ENCODE results near the gene OSBPL6.
"Not testable (repeated sequence)": the region's sequence is repeated elsewhere in the genome, so short reads cannot be mapped to it uniquely, and the experiment has no call there.

The OSBPL6 gene

GRCh38 chr2:178315078-178315477 is 120.8 kb downstream of the OSBPL6 start:
- no peak for DNase-seq (ENCODE audit: low read depth)
- no peak for TF ChIP-seq CTCF (IDR thresholded peaks at IDR 0.05; ENCODE audit: insufficient read depth, low read depth, low read length, missing control alignments)

GRCh38 chr2:178315488-178315948 is 121.2 kb downstream of the OSBPL6 start:
- no peak for DNase-seq (ENCODE audit: low read depth)
- no peak for TF ChIP-seq CTCF (IDR thresholded peaks at IDR 0.05; ENCODE audit: insufficient read depth, low read depth, low read length, missing control alignments)
- no peak overlapping the region for H3K4me3 ChIP-seq (ENCODE audit: low read depth, low read length)

More at GRCh38 chr2:178315078-178315477, 120.8 kb downstream of the OSBPL6 start:
- H3K4me3 ChIP-seq (ENCODE audit: low read depth, low read length): no peak overlapping the region

- no peak for TF ChIP-seq CTCF (IDR thresholded peaks at IDR 0.05; ENCODE audit: insufficient read depth, low read depth, low read length, missing control alignments)
Observed at GRCh38 chr2:178317811-178318210, 123.5 kb downstream of the OSBPL6 start.

GRCh38 chr2:178320011-178320585 is 125.8 kb downstream of the OSBPL6 start:
- DNase-seq (ENCODE audit: low read depth): no peak
- no peak overlapping the region for H3K4me3 ChIP-seq (ENCODE audit: low read depth, low read length)
- TF ChIP-seq CTCF (IDR thresholded peaks at IDR 0.05; ENCODE audit: insufficient read depth, low read depth, low read length, missing control alignments): no peak

More at GRCh38 chr2:178317811-178318210, 123.5 kb downstream of the OSBPL6 start:
- DNase-seq (ENCODE audit: low read depth): no peak
- H3K4me3 ChIP-seq (ENCODE audit: low read depth, low read length): no peak overlapping the region

- no peak overlapping the region for H3K4me3 ChIP-seq (ENCODE audit: low read depth, low read length)
- TF ChIP-seq CTCF (IDR thresholded peaks at IDR 0.05; ENCODE audit: insufficient read depth, low read depth, low read length, missing control alignments): no peak
- DNase-seq (ENCODE audit: low read depth): no peak
Observed at GRCh38 chr2:178322068-178322467, 127.8 kb downstream of the OSBPL6 start.

- DNase-seq (ENCODE audit: low read depth); H3K4me3 ChIP-seq (ENCODE audit: low read depth, low read length): not testable (repeated sequence)
Observed at GRCh38 chr2:178323331-178323730, 129.0 kb downstream of the OSBPL6 start.

- TF ChIP-seq CTCF (IDR thresholded peaks at IDR 0.05; ENCODE audit: insufficient read depth, low read depth, low read length, missing control alignments): no peak
- no peak overlapping the region for H3K4me3 ChIP-seq (ENCODE audit: low read depth, low read length)
- DNase-seq (ENCODE audit: low read depth): no peak
Observed at GRCh38 chr2:178324077-178324476, 129.8 kb downstream of the OSBPL6 start.
